Rectal smooth muscle tissue (tissue), 1 donor: ENCODE data around the gene SLCO6A1.

Source experiments
- H3K27ac ChIP-seq: one replicate; pipeline ENCODE4 v1.7.0; 2013; ENCODE audit warnings: low read depth, low read length, inconsistent platforms
- H3K27me3 ChIP-seq: one replicate; pipeline ENCODE4 v1.7.0; 2013; ENCODE audit warnings: low read length; ENCODE audit not compliant: control insufficient read depth, insufficient read depth
- H3K36me3 ChIP-seq: one replicate; pipeline ENCODE4 v1.7.0; 2013; ENCODE audit warnings: low read length; ENCODE audit not compliant: control insufficient read depth, insufficient read depth
- H3K4me1 ChIP-seq: one replicate; pipeline ENCODE4 v1.7.0; 2013; ENCODE audit warnings: low read length; ENCODE audit not compliant: control insufficient read depth, insufficient read depth
- H3K4me3 ChIP-seq: one replicate; pipeline ENCODE4 v1.7.0; 2013; ENCODE audit warnings: low read length
- H3K9ac ChIP-seq: one replicate; pipeline ENCODE4 v1.7.0; 2013; ENCODE audit warnings: low read length

The SLCO6A1 gene, protein sequence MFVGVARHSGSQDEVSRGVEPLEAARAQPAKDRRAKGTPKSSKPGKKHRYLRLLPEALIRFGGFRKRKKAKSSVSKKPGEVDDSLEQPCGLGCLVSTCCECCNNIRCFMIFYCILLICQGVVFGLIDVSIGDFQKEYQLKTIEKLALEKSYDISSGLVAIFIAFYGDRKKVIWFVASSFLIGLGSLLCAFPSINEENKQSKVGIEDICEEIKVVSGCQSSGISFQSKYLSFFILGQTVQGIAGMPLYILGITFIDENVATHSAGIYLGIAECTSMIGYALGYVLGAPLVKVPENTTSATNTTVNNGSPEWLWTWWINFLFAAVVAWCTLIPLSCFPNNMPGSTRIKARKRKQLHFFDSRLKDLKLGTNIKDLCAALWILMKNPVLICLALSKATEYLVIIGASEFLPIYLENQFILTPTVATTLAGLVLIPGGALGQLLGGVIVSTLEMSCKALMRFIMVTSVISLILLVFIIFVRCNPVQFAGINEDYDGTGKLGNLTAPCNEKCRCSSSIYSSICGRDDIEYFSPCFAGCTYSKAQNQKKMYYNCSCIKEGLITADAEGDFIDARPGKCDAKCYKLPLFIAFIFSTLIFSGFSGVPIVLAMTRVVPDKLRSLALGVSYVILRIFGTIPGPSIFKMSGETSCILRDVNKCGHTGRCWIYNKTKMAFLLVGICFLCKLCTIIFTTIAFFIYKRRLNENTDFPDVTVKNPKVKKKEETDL

DNA sequence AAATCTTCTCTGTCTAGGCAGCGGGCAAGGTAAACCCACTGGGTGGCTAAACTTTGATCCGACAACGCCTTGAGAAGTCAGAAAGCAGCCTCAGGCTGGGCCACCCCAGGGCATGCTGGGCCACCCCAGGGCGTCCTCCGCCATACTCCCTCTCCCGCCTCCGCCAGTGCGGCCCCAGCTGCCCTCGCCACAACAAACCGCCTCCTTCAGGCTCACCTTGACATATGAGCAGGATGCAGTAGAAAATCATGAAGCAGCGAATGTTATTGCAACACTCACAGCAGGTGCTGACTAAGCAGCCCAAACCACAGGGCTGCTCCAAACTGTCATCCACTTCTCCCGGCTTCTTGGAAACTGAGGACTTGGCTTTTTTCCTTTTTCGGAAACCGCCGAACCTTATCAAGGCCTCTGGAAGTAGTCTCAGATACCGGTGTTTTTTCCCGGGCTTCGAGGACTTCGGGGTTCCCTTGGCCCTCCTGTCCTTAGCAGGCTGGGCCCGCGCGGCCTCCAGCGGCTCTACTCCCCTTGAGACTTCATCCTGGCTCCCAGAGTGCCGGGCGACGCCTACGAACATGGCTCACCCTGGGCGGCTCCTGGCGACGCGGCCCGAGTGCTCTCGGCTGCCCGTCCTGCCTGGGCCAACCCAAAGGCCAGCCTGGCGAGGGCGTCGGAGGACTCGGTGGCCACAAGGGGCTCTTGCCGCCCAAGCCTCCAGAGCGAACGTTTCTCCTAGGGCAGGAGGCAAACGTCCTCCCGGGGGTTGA lies at the start of gene SLCO6A1:
TSS of gene SLCO6A1 (minus strand) at position 731 of the 764 bp plus-strand sequence. CDS start at position 574, 157 bp downstream.
- Histone ChIP-seq H3K27ac (no peak within 1 kb of the TSS), H3K4me3 (no peak within 1 kb of the TSS), H3K9ac (no peak within 1 kb of the TSS), H3K4me1 (no peaks in the 10 kb centered on the region), H3K27me3 (no peaks in the 10 kb centered on the region), H3K36me3 (no peaks in the 10 kb centered on the region)

DNA sequence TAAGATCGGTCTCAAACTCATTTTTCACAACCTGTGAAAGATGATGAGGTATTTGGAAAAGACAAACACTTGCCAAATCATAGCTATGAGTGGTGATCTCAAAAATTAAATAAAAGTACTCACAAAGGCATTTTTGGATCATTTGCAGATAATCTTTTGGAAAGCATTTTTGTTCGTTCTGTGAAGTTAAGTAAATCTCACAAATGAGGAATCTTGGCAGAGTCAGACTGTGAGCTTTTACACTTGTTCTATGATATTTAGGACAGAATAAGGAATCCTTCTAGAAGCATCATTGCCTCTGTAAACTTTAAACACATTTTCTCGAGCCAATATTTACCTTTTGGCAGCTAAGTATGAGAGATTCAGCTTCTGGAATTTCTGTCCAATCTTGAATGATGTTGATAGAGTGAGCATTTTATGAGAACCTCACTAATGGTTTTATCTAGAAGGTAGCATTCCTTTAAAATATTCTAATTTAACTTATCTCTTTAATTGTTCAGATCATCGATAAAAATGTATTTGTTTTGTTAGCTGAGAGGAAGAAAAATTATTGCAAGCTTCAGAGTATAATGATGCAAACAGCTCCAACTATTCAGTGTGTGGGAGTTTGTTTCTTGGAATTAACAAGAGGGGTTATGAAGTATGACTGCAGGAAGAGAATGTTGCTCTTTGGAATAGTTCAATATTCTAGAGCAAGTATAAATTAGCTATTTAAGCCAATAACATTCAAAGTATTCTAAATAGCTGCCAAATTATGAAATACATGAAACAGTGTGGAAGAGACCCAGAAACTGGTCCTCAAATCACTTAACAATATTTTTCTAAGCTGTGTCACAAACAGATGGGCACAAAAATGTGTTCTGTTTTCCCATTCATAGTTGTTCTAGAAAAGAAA lies 48.6 kb upstream of the SLCO6A1 start:
- Histone ChIP-seq H3K27me3 (no peaks in the 10 kb centered on the region), H3K9ac (no peak overlapping the region), H3K4me1 (no peaks in the 10 kb centered on the region), H3K27ac (no peak overlapping the region), H3K36me3 (no peaks in the 10 kb centered on the region), H3K4me3 (no peak overlapping the region)

DNA sequence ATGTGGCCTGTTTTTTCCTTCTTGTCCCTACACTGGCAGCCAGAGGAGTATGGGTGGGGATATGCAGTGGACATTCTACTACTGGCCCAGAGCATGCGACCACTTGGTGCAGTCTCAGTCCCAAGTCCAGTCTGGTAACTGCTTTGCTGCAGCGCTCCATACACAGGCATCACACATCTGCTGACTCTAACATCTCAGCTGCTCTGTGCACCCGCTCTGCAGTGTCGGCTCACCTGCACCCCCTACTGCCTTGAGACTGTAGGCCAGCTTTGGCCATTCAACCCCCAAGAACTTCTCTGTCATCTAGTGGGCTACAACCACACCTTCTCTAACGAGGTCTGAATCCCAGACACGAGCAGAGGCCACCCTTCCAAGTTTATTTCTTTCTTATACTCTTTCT lies 46.4 kb upstream of the SLCO6A1 start:
- H3K9ac ChIP-seq, result no peak overlapping the region
- H3K27ac ChIP-seq, result no peak overlapping the region
- H3K27me3 ChIP-seq, result no peaks in the 10 kb centered on the region
- H3K4me3 ChIP-seq, result no peak overlapping the region
- no peaks in the 10 kb centered on the region for H3K4me1 ChIP-seq
- no peaks in the 10 kb centered on the region for H3K36me3 ChIP-seq

DNA sequence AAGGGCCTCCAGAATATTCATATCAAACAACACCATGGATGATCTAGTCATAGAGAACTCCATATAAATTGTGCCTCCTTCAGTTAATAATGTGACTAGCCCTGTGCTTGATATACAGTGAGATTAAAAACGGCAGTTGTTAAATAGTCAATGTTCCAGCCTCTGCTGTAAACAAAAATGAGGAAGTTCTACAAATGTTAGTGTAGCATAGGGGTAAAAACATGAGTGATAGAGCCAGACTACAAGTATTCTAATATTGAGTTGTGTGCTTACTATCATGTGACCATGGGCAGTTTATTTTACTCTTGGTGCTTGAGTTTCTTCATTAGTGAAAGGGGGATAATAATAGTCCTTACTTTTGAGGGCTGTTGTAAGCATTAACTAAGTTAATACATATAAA lies 43.3 kb upstream of the SLCO6A1 start:
- H3K27me3 ChIP-seq, result no peaks in the 10 kb centered on the region
- H3K9ac ChIP-seq, result no peak overlapping the region
- no peaks in the 10 kb centered on the region for H3K36me3 ChIP-seq
- no peak overlapping the region for H3K4me3 ChIP-seq
- no peak overlapping the region for H3K27ac ChIP-seq
- H3K4me1 ChIP-seq, result no peaks in the 10 kb centered on the region

DNA sequence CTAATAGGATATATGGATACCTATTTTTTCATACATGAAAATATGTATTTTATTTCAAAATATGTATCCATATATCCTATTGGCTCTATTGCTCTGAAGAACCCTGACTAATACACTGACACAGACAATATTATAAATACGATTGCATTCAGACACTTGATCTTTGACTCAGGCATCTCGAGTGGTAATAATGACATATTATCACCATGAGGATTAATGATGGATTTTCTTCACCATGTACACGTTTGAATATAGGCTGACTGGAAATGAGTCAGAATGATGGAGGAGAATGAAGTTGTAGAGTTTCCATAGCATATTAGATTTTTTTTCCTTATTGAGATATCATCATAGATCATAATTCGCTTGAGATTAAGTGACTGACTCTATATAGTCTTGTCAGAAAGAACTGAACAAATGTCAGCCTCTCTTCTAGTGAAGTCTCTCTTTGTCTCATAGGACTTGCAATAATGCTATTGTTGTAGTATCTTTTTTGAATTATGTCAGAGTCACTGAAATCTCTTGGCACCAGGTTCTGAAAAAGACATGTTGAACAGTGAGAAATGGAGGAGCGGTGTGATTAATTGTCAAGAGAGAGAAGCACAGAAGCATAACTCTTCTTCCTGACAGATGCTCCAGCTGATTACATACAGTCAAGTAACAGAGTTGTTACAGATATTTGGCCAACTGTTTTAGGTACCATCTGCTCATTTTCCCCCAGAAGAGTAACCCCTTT lies 41.4 kb upstream of the SLCO6A1 start:
- Histone ChIP-seq H3K27ac (no peak overlapping the region), H3K4me1 (no peaks in the 10 kb centered on the region), H3K36me3 (no peaks in the 10 kb centered on the region), H3K27me3 (no peaks in the 10 kb centered on the region), H3K4me3 (no peak overlapping the region), H3K9ac (no peak overlapping the region)

DNA sequence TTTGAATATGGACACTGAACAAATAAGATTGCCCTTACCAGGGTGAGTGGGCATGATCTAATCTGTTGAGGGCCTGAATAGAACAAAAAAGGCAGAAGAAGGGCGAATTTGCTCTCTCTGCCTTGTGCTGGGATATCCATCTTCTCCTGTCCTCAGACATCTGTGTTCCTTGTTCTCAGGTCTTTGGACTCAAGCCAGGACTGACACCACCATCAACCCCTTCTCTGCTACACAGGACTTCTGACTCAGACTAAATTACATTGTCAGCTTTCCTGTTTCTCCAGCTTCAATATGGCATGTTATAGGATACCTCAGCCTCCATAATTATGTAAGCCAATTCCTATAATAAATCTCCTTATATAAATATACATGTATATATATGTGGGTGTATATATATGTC lies 40.8 kb upstream of the SLCO6A1 start:
- no peaks in the 10 kb centered on the region for H3K36me3 ChIP-seq
- H3K4me1 ChIP-seq, result no peaks in the 10 kb centered on the region
- H3K9ac ChIP-seq, result no peak overlapping the region
- H3K27ac ChIP-seq, result no peak overlapping the region
- H3K27me3 ChIP-seq, result no peaks in the 10 kb centered on the region
- no peak overlapping the region for H3K4me3 ChIP-seq

DNA sequence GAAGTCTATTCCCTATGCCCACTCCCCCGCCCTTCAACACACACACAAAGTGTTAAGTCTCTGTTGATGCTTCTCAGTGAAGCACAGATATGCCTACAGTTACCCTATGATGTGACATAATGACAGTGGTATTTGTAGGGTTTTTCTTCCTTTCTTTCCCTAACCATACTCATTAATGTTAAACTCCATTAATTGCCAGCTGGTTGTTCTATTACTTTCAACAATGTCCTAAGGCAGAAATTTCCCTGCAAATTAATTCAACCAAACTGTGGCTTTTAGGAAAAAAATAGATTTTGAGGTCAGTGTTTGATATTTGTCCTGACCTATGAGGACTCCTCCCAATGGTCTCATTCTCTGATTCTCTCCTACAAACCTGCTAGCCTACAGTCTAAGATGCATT lies 38.2 kb upstream of the SLCO6A1 start:
- Histone ChIP-seq H3K27me3 (no peaks in the 10 kb centered on the region), H3K4me3 (no peak overlapping the region), H3K4me1 (no peaks in the 10 kb centered on the region), H3K9ac (no peak overlapping the region), H3K27ac (no peak overlapping the region), H3K36me3 (no peaks in the 10 kb centered on the region)

DNA sequence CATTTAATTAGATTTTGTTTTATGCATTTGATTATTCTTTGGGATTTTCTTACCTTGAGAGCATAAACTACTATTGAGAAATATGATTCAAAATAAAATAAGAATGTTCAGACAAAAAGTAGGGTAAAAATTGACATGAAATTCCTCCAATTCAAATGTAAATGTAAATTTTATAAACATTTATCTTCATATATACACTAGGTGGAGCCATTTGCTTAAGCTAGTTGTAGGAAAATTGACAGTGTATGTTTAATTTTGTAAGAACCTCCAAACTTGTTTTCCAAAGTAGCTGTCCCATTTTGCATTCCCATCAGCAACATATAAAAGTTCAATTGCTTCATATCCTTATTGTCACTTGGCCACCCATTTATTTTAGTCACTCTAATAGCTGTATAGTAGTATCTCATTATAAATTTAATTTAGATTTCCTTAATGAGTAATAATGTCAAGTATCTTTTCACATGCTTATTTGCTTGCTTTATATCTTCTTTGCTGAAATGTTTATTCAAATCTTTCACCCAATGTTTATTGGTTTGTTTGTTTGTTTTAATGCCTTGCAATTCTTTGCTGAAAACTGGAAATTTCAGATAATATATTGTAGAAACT lies 37.6 kb upstream of the SLCO6A1 start:
- Histone ChIP-seq H3K27ac (no peak overlapping the region), H3K27me3 (no peaks in the 10 kb centered on the region), H3K4me3 (no peak overlapping the region), H3K9ac (no peak overlapping the region), H3K4me1 (no peaks in the 10 kb centered on the region), H3K36me3 (no peaks in the 10 kb centered on the region)

DNA sequence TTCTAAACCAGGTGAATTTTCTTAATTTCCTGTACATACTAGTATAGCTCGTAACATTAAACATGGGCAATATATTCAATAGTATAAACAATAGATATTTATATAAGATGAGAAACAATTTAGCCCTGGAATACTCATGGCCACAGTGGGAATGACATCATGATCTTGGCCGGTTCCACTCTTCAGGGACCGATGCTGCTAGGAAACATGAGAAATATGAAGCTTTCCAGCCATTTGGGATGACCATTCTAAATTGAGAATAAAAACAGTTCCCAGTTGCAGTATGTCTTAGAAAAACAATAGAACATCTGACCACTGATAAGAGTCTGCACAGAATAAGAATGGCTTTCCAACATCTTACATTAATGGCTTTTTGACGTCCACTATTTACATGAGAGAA lies 33.3 kb upstream of the SLCO6A1 start:
- Histone ChIP-seq H3K27ac (no peak overlapping the region), H3K9ac (no peak overlapping the region), H3K4me3 (no peak overlapping the region), H3K27me3 (no peaks in the 10 kb centered on the region), H3K36me3 (no peaks in the 10 kb centered on the region), H3K4me1 (no peaks in the 10 kb centered on the region)

DNA sequence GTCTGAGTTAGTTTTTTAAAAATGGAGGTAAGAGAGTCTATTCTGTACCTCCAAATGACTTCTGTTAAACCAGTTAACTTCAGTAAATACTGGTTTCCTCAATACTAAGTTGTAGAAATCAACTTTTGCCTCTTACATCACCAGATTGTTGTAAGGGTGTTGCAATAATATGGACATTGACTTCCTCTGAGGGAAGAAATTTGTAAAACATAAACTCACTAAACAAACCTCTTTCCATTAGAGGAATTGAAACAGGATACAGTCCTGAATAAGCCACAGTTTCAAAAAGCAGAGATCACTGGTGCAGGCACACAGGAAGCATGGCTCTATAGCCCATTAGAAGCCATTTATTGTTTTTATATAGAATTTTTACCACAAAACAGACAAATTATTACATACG lies 32.7 kb upstream of the SLCO6A1 start:
- no peaks in the 10 kb centered on the region for H3K4me1 ChIP-seq
- no peak overlapping the region for H3K27ac ChIP-seq
- no peak overlapping the region for H3K9ac ChIP-seq
- no peaks in the 10 kb centered on the region for H3K36me3 ChIP-seq
- no peak overlapping the region for H3K4me3 ChIP-seq
- H3K27me3 ChIP-seq, result no peaks in the 10 kb centered on the region

DNA sequence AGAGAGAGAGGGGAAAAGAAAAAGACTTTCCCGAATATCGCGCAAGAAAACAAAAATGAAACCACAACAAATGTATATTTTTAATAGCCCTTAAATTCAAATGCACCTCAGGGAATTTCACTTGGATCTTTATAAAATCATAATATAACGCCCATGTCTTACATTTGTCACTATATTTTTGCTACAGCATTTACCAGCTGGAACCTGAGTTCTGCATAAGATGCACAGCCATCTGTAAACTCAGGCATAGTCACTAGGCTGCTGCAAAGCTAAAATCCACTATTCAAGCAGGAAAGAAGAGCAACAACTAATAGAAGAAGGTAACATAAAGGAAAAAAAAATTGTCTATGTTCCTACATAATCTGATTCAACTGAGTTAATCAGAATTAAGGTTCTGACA lies 30.6 kb upstream of the SLCO6A1 start:
- H3K36me3 ChIP-seq, result no peaks in the 10 kb centered on the region
- H3K4me3 ChIP-seq, result no peak overlapping the region
- no peak overlapping the region for H3K9ac ChIP-seq
- H3K27me3 ChIP-seq, result no peaks in the 10 kb centered on the region
- no peaks in the 10 kb centered on the region for H3K4me1 ChIP-seq
- H3K27ac ChIP-seq, result no peak overlapping the region
